GDM1 (cell line): ENCODE measurements around the gene KMO.

Experiments used
- DNase-seq: peaks from one replicate; lab custom pipeline; 2025; lab: John Stamatoyannopoulos, UW

KMO gene

GRCh38 chr1:241630476-241630875 lies 98.3 kb downstream of the KMO start:
- no peak for DNase-seq

- DNase-seq, result no peak
Measured at GRCh38 chr1:241630899-241631298, 98.7 kb downstream of the KMO start.

GRCh38 chr1:241631674-241632073 lies 99.5 kb downstream of the KMO start:
- no peak for DNase-seq

GRCh38 chr1:241632987-241633386 lies 100.8 kb downstream of the KMO start:
- DNase-seq, result no peak

GRCh38 chr1:241635556-241636152 lies 103.5 kb downstream of the KMO start:
- no peak for DNase-seq

- no peak for DNase-seq
Measured at GRCh38 chr1:241636291-241636690, 104.1 kb downstream of the KMO start.

GRCh38 chr1:241637046-241637590 lies 104.9 kb downstream of the KMO start:
- no peak for DNase-seq

- DNase-seq, result no peak
Measured at GRCh38 chr1:241637604-241638003, 105.4 kb downstream of the KMO start.

GRCh38 chr1:241638099-241638682 lies 106.0 kb downstream of the KMO start:
- DNase-seq, result no peak

GRCh38 chr1:241638909-241639622 lies 106.9 kb downstream of the KMO start:
- DNase-seq, result no peak

- DNase-seq, result no peak
Measured at GRCh38 chr1:241639623-241640148, 107.5 kb downstream of the KMO start.

GRCh38 chr1:241640149-241640866 lies 108.1 kb downstream of the KMO start, which contains the start of the genes CHML and OPN3:
Gene CHML, minus strand, starts transcription at chr1:241640369. Its CDS starts 4,603 bp downstream, at chr1:241635766.
Gene OPN3, minus strand, starts transcription at chr1:241640369. Its CDS starts 115 bp downstream, at chr1:241640254.
- peak; percentile 89 for DNase-seq

GRCh38 chr1:241640867-241641622 lies 108.9 kb downstream of the KMO start:
- DNase-seq, result no peak

- DNase-seq, result no peak
Measured at GRCh38 chr1:241641773-241642592, 109.8 kb downstream of the KMO start.

GRCh38 chr1:241642593-241642944 lies 110.4 kb downstream of the KMO start:
- no peak for DNase-seq

- DNase-seq, result no peak
Measured at GRCh38 chr1:241644259-241644658, 112.1 kb downstream of the KMO start.

- no peak for DNase-seq
Measured at GRCh38 chr1:241645199-241645598, 113.0 kb downstream of the KMO start.
